ENCODE data around the gene KAT7.

KAT7 gene

GRCh38 chr17:49760932-49761558 is 27.4 kb upstream of the KAT7 start:
- DNase-seq, result no peak

DNA sequence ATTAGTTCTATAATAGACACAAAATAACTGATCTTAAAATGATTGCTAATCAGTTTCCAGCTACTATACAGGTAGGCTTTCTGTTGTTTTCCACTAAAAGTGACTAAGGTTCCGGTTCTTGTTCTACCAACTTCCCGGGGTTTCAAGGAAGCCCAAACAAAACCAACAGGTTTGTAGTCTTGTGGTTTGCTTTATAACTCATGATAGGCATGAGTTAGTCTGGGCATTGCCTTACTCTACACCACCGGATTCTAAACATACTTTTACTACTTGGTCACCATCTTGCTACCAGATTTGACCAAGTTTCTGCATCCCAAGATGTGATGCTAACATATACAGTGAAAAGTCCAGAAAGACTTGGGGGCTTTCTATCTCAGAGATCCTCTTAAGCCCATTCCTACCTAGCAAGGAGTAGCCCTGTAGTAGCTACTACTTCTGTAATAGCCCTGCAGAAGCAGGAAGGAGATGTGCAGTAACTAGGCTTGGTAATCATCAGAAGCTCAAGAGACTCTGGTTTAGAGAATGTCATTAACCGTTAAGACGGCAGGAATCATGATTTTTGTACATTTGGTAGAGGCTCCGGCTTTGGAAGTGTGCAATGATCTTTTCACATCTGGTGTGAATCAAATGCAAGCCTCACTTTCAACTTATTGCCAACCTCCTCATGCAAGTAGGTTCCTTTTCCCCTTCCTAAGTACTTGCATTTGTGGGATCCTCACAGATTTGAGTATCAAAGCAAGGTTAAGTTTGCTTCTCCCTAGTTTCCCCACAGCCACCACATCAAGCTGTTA is 26.1 kb upstream of the KAT7 start:
- no peak for DNase-seq

- DNase-seq, result peak; percentile 95 to 97
These were observed 24.5 kb upstream of the KAT7 start, which contains the start of gene FAM117A for GRCh38 chr17:49763735-49764558. Gene FAM117A, minus strand, starts transcription at chr17:49764131. Its CDS starts 44 bp downstream, at chr17:49764087.

DNA sequence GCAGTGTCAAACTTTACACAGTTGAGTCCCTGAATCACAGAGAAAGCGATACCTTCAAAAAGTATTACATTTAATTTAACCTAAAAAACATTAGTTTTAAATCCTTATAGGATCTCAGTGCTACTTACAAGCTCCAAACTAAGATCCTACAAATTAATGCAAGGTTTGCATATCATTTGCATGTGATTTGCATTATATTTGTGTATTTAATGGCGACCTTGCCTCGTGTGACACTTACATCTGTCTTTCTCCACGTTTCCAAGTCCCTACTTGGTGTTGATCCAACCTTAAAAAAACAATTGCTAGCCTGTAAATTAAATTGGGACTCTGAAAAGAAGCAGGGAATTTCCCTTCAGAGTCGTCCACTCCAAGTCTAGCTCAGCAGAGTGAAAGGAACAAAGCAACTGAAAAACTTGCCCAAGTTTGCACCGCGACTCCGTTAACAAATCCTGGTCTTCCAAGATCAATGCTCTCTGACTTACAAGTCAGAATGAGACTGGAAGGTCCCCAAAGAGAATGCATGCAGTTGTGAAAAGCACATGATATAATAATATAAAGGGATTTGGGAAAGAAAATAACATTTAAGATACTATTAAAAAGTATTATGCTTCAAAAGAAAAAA is 23.8 kb upstream of the KAT7 start:
- no peak for DNase-seq

- no peak for DNase-seq
These were observed 21.5 kb upstream of the KAT7 start for GRCh38 chr17:49766918-49767530.

DNA sequence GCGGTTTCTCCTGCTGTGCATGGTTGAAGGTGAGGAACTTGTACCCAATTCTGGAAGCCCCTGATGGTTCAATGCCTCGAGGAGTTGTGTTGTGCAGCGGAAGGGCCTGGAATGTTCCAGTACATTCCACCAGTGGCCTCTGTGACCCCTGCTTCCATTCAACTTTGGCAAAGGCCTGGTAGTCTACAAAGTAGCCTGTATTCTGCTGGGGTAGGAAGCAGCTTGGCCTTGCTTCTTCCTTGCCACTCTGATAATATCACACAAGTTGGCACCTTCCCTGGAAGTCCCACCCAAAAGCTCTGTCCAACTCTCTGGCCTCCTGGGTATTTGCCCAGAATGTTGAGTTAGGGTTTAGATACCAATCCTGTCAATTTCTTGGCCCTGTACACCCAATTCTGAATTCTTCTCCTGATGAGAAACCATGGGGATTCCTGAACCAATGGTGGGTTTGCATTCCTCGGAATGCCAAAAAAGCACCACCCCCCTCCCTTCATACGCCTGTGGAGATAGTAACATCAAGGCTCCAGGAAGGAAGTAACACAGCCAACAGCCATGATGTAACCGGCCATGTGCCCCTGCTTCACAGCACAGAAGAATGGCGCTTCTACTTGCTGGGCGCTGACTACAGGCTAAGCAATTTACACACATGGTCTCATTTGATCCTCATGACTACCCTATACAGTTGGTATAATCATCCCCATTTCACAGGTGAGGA is 12.8 kb upstream of the KAT7 start:
- no peak for DNase-seq

DNA sequence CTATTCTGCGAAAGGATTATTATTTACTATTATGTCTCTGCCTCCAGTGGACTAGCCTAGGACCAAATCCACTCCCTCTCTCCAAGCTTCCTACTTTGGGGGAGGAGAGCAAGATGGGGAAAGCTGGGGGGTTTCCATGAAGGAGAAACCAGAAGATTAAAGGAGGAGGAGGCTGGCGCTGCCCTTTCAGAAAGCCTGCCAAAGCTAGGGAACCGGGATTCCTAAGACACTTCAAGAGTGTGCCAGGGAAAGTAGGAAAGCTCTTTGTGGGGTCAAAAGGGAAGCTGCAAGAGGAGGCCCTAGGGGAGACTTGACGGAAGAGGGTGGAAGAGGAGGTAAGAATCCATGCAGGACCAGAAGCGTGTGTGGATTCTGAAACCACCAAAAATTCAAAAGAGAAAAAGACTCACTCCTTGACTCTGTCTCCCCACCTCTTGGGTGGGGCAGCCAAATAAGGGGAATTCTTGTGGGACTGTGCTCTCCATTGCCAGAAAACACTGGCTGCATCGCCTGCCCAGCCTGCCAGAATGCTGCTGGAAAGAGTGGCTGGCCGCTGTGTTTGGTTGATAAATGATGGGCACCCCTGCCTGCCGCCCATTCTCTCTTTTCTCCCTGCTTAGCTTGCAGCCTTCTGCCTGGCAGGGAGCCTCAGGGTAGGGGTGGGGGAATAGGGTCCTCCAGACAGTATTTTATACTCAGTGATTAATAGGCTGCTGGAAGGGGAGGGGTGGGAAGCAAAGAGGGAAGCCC is 11.8 kb upstream of the KAT7 start:
- DNase-seq, result no peak

GRCh38 chr17:49777563-49777962 is 10.9 kb upstream of the KAT7 start:
- DNase-seq, result no peak

- no peak for DNase-seq
These were observed 9.2 kb upstream of the KAT7 start for GRCh38 chr17:49779156-49779738.

DNA sequence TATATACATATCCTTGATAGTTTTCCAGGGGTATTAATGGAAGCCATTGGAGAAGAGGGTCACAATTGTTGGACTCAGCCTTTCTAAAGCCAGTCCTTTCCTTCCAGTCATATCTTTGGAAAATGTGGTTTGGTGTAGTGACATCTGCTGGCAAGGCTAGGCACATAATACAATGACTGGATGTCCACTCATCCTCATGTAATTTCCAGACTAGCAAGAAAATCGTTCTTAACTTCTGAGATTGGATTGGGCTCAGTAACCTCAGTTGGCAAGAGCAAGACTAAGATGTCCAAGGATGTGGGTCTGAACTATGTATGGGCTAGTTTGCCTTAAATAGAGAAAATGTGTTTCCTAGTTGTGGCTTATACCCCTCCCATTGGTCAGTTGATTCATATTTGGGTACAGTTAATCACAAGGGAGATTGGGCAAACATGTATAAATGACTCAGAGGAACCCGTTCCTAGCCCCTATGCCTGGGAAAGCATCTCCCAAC is 8.7 kb upstream of the KAT7 start:
- no peak for DNase-seq

- DNase-seq, result no peak
These were observed 5.3 kb upstream of the KAT7 start for GRCh38 chr17:49783071-49783715.

GRCh38 chr17:49783791-49784190 is 4.7 kb upstream of the KAT7 start:
- no peak for DNase-seq

DNA sequence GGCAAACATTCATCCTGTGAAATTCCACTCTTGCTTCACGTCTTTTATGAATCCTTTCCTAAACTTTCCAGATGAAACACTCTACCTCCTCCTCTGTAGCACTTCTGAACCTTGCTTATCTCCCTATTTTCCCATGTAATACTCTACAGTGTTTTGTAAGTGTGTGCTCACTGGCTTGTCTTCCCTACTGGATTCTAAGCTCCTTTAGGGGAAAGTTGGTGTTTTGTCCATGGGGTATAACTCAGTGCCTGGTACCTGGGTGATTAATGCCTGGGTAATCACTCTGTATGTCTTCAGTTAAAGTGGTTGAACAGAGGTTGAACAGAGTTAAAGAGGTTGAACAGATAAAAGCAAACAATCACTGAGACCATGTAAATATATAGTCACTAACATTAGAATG is 3.8 kb upstream of the KAT7 start:
- DNase-seq, result no peak

GRCh38 chr17:49787884-49788477 is 500 bp upstream of the KAT7 start:
- peak; percentile 46 to 48 for DNase-seq

GRCh38 chr17:49789243-49789578 is 730 bp downstream of the KAT7 start:
- no peak for DNase-seq

GRCh38 chr17:49793309-49793708 is 4.8 kb downstream of the KAT7 start:
- no peak for DNase-seq

- DNase-seq, result no peak
These were observed 6.9 kb downstream of the KAT7 start for GRCh38 chr17:49795372-49795771.

- DNase-seq, result no peak
These were observed 9.7 kb downstream of the KAT7 start for GRCh38 chr17:49798182-49798581.

DNA sequence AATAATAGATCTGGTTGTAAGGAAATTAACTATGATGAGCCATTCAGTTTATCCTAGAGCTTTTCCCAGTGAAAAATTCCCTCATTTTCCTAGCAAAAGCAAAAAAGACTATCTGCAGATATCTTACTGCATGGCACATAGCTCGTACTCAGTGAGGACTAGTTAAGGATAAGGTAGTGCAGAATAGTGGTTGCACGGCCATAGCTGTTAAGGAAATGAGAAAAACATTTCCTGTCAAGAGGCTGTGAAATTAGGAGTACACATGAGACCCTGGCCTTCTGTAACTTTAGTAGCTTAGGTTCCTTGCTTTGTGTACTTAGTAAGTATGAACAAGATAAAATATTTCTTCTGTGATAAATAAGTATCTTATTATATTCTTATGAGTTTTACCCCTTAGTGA is 10.3 kb downstream of the KAT7 start:
- no peak for DNase-seq

GRCh38 chr17:49809056-49809455 is 20.6 kb downstream of the KAT7 start:
- no peak for DNase-seq

Data from activated T-cell treated with anti-CD3 and anti-CD28 coated beads, Interleukin-2, amount 50 U/mL, for 48 hours (primary cell).